Measurements from ENCODE around the gene GAK.

Gene GAK

DNA sequence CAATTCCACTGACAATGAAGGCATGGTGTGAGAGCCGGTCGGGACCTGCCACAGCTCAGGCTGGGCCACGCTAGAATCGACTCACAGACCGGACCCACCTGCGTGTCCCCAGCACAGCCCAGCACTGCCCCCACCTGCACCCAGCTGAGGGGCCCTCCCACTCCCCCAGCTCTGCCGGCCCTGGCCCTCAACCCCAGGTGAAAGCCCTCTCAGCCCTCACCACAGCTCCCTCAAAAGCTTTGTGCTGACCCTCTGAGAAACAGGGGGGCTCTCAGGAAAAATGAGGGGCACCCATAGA lies 25.1 kb downstream of the GAK start:
- DNase-seq (ENCODE audit: low read depth), result no peak

- no peak for DNase-seq (ENCODE audit: low read depth)
These were observed 25.6 kb downstream of the GAK start for GRCh38 chr4:906339-907102.

- no peak for DNase-seq (ENCODE audit: low read depth)
These were observed 26.4 kb downstream of the GAK start for GRCh38 chr4:905485-906338.

DNA sequence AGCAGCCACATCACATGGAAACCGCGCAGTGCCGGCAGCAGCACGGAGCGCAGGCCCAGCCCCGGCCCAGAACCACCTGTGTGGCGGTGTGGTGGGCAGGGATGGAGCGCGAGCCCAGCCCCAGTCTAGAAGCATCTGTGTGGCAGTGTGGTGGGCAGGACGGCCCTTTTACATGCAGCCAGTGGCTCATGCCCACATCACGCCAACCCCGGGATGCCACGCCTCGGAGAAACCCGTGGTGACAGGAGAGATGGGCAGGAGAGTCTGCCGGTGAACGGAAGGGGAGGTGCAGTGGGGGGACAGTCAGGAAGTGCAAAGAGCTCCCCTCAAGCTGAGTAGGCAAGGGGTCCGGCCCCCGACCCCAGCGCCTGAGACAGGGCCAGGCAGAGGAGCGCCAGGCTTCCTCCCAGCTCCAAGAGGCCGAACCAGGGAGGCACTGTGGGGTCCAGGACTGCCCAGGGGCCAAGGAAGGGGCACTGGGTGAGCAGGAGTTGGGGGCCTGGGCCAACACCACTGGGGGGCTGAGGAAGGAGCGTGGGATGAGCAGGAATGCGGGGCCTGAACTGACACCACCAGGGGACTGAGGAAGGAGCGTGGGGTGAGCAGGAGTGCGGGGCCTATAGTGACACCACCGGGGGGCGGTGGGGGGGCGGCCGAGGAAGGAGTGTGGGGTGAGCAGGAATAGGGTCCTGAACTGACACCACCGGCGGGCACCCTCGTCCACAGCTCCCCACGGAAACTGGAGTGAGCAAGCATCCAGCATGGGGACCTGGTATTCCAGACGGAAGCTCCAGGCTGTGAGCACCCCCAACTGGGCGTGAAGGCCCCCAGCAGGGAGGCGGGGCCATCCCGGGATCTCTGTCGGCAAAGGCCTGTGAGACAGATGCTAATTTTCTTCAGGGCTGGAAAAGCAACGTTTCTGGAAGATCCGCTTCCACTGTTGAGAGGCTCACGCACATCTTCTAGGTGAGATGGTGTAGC lies 28.8 kb downstream of the GAK start:
- no peak for DNase-seq (ENCODE audit: low read depth)

DNA sequence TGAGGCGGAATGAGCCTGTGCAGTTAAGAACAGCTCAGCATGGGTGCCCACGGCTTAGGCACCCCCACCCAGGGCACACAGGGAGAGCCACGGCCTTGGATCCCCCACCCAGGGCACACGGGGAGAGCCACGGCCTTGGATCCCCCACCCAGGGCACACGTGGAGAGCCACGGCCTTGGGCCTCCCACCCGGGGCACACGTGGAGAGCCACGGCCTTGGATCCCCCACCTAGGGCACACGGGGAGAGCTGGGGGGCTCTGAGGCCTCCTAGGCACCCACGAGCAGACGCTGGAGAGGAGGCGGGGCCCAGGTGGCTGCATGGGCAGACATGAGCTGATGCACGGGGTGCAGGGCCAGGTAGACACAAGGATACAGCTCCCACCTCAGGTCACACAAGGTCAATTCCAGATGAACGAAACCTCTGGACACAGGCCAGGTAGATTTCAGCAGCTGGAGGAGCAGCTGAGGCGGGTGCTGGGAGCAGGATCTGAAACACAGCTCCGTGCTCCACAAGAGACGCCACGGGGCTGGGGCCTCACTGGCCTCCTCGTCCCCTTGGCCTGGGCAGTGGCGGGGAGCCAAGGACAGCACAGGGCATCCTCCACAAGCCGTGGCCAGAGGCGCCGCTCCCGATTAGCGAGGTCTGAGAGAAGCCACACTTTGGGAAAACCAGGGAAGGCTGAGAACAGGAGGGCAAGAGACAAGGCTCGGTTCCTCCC lies 30.8 kb downstream of the GAK start:
- DNase-seq (ENCODE audit: low read depth), result no peak

DNA sequence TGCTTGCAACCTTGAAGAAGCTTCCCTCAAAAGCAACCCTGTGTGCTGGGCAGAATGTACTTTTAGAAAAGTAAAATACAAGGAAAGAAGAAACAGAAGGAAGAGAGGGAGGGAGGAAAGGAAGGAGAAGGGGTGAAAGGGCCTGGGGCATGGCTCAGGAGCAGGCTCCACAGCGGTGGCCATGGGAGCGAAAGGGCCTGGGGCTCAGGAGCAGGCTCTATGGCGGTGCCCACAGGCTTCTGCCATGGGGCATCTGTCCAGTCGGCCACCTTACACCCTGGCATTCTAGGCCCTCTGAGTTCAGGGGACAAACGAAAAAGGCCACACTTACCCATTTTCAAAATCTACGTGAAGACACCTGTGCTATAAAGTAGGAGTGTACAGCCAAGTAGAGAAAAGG lies 31.4 kb downstream of the GAK start:
- no peak for DNase-seq (ENCODE audit: low read depth)

DNA sequence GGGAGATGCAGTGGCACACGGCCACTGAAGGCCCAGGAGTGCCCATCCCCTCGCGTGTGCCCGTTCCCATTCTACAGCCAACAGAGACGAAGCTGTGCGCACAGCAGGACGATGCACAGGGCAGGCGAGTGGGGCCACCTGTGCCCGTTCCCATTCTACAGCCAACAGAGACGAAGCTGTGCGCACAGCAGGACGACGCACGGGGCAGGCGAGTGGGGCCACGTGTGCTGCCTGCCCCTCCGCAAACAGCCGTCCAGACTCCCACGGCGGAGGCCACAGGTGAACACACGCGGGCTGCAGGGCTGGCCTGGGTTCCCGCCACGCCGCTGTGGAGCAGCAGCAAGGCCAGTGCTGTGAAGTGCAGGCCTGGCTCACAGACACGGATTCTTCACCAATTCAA lies 32.0 kb downstream of the GAK start:
- no peak for DNase-seq (ENCODE audit: low read depth)

DNA sequence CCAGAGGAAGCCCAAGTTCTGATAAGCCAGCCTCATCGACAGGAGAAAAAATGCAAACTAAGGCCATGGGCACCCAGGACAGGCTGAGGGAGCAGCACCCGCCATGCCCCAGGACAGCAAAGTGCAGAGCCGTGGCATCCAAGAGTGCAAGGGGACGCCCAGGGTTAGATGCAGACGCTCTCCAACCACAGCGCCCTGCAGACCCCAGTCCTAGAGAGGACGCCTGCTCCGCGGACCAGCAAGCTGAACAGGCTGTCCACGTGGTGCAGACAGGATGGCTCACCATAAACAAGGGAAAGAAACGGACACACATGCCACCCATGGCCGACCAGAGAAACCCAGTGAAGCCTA lies 32.6 kb downstream of the GAK start:
- DNase-seq (ENCODE audit: low read depth), result no peak

DNA sequence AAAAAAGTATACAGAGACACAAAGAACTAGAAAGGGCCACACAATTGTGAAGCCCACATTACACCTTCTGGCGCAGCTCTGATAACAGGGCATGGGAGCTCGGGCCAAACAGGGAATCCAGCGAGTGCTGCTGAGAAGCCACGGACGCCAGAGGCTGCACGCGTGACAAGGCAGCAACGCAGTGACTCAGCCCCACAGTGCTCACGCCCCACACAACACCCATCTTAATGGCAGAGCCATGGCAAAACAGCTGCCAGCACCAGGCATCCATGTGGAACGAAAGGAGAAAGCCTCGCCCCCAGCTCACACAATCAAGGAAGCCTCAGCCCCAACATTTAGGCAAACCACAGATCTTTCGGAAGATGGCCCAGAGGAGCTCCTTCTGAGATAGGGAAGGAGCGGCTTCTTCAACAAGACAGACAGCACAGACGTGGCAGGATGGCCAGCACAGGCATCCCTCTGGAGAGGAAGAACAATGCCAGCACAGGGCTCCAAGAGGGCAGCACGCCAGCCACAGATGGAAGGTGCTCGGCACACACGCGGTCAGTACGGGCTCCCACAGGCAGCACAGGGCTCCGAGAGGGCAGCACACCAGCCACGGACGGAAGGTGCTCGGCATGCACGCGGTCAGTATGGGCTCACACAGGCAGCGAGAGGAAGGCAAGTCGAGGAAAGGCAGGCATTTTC lies 33.1 kb downstream of the GAK start:
- no peak for DNase-seq (ENCODE audit: low read depth)

- no peak for DNase-seq (ENCODE audit: low read depth)
These were observed 34.0 kb downstream of the GAK start for GRCh38 chr4:898123-898522.

GRCh38 chr4:896630-897029 lies 35.5 kb downstream of the GAK start:
- no peak for DNase-seq (ENCODE audit: low read depth)

GRCh38 chr4:896216-896615 lies 35.9 kb downstream of the GAK start:
- DNase-seq (ENCODE audit: low read depth), result no peak

- DNase-seq (ENCODE audit: low read depth), result no peak
These were observed 36.5 kb downstream of the GAK start for GRCh38 chr4:895596-895995.

GRCh38 chr4:893995-894705 lies 38.0 kb downstream of the GAK start:
- no peak for DNase-seq (ENCODE audit: low read depth)

- no peak for DNase-seq (ENCODE audit: low read depth)
These were observed 38.7 kb downstream of the GAK start for GRCh38 chr4:893276-893994.

GRCh38 chr4:892780-893179 lies 39.3 kb downstream of the GAK start:
- no peak for DNase-seq (ENCODE audit: low read depth)

GRCh38 chr4:891747-892146 lies 40.4 kb downstream of the GAK start:
- no peak for DNase-seq (ENCODE audit: low read depth)

DNA sequence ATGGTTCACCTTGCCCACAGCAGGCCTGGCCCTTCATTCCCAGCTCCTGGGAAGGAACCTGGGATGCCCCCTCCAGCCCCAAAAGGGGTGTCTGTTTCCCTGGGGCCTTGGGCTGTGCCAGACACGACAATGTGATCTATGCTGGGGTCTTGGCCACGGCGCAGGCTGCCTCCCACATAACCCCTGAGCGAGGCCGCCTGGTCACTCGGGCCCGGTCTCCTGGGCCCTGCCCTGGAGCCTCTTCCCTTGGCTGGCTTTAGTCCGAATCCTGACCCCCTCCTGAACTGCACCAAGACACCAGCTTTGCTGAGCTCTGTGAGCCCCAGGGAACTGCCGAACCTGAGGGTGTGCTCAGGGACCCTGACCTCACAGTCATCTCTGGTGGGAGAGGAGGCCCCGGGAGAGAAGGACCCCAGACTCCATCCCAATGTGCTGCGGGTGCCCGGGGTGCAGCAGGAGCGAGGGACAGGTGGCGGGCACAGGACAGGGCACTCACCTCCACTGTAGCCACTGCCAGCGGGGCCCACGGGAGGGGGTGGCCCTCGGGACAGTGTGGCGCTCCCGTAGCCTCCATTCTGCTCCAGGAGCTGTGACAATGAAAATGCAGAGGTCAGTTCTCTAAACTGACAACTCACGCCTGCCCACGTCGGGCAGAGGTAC lies 42.0 kb downstream of the GAK start:
- no peak for DNase-seq (ENCODE audit: low read depth)

DNA sequence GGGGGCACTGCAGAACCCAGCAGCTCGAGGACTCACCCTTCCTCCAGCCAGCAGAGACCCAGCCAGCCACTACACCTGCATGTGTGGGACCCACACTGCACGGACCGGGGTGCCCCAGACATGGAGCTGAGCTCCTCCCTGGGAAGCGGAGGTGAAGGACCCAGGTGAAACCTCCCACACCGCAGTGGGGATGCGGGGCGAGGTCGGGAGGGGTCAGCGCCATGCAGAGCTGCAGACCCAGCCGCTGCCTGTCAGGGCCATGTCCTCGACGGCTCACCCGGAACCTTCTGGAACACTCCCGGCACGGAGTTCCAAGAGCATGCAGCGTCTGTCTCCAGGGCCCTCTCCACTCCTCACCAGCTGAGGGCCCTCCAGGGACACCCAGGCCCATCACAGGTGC lies 42.6 kb downstream of the GAK start:
- no peak for DNase-seq (ENCODE audit: low read depth)

DNA sequence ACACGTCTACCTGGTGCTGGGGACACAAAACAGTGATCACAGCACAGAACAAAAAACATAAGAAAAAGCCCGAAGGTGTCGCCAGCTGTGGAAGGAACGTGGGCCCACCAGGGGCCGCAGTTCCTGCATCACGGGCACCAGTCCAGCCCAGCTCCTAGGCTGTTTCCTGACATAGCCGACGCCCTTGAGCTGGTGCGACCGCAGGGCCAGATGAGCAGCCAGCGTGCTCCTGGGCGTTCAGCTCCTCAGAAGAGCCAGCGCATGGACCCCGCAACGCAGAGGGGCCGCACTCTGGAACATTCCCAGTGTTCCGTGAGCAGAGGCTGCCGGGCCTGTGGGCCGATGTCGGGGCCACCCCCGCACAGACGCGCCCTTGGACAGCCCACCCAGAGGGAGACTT lies 44.1 kb downstream of the GAK start:
- DNase-seq (ENCODE audit: low read depth), result no peak
